HEK293T (cell line): ENCODE results near the gene MEAK7.

ENCODE experiments used
- CTCF ChIA-PET: fragments of 350-600 bp; formaldehyde crosslinking; extraction: SDS; loops from one replicate; lab custom pipeline; 2021; ENCODE audit warnings: antibody characterized with exemption, inconsistent platforms; lab: Yijun Ruan, JAX
- POLR2A ChIA-PET: fragments of 350-600 bp; formaldehyde crosslinking; extraction: SDS; loops from one replicate; lab custom pipeline; 2020; ENCODE audit warnings: antibody characterized with exemption, inconsistent platforms; lab: Yijun Ruan, JAX
- DNase-seq: peaks from one replicate; pipeline ENCODE4 v3.0.0; 2012; ENCODE audit warnings: mixed read lengths; ENCODE audit errors: extremely low spot score
- ARNT ChIP-seq: fragments of 450-650 bp; IDR thresholded peaks from 2 replicates; pipeline ENCODE4 v1.6.1; 2017; ENCODE audit warnings: mild to moderate bottlenecking
- BHLHE40 ChIP-seq: fragments of 450-650 bp; IDR thresholded peaks from 2 replicates; pipeline ENCODE4 v1.6.1; 2016; ENCODE audit warnings: mild to moderate bottlenecking, moderate library complexity, borderline replicate concordance
- CTBP1 ChIP-seq: fragments of 450-650 bp; IDR thresholded peaks from 2 replicates; pipeline ENCODE4 v1.6.1; 2016; ENCODE audit warnings: borderline replicate concordance
- ELF4 ChIP-seq: fragments of 450-650 bp; IDR thresholded peaks from 2 replicates; pipeline ENCODE4 v1.6.1; 2017; ENCODE audit warnings: antibody characterized with exemption
- FOXA1 ChIP-seq: fragments of 450-650 bp; IDR thresholded peaks from 2 replicates; pipeline ENCODE4 v1.6.1; 2016; ENCODE audit warnings: mild to moderate bottlenecking
- FOXK2 ChIP-seq: fragments of 450-650 bp; IDR thresholded peaks from 2 replicates; pipeline ENCODE4 v1.6.1; 2016; ENCODE audit warnings: mild to moderate bottlenecking
- FOXM1 ChIP-seq: fragments of 450-650 bp; IDR thresholded peaks from 2 replicates; pipeline ENCODE4 v1.6.1; 2017; ENCODE audit warnings: mild to moderate bottlenecking, borderline replicate concordance
- HDGF ChIP-seq: fragments of 450-650 bp; IDR thresholded peaks from 2 replicates; pipeline ENCODE4 v1.6.1; 2017; ENCODE audit warnings: antibody characterized with exemption, borderline replicate concordance
- L3MBTL2 ChIP-seq: fragments of 450-650 bp; conservative IDR thresholded peaks from 2 replicates; pipeline ENCODE4 v1.6.1; 2016; ENCODE audit warnings: mild to moderate bottlenecking
- LEF1 ChIP-seq: fragments of 450-650 bp; IDR thresholded peaks from 2 replicates; pipeline ENCODE4 v1.6.1; 2017; ENCODE audit warnings: mild to moderate bottlenecking, borderline replicate concordance
- NFRKB ChIP-seq: fragments of 450-650 bp; IDR thresholded peaks from 2 replicates; pipeline ENCODE4 v1.6.1; 2016; ENCODE audit warnings: mild to moderate bottlenecking, moderate library complexity
- PKNOX1 ChIP-seq: fragments of 450-650 bp; IDR thresholded peaks from 2 replicates; pipeline ENCODE4 v1.6.1; 2016
- SP1 ChIP-seq: fragments of 450-650 bp; IDR thresholded peaks from 2 replicates; pipeline ENCODE4 v1.6.1; 2017
- SUZ12 ChIP-seq: fragments of 450-650 bp; IDR thresholded peaks from 2 replicates; pipeline ENCODE4 v1.6.1; 2016; ENCODE audit warnings: mild to moderate bottlenecking
- TARDBP ChIP-seq: fragments of 450-650 bp; IDR thresholded peaks from 2 replicates; pipeline ENCODE4 v1.6.1; 2016
- ZNF384 ChIP-seq: fragments of 450-650 bp; IDR thresholded peaks from 2 replicates; pipeline ENCODE4 v1.6.1; 2016

MEAK7 gene

GRCh38 chr16:84501077-84501735 lies 3.3 kb downstream of the MEAK7 start:
- no peak for DNase-seq
- TF ChIP-seq PKNOX1, result no peak
- ChIA-PET CTCF (no interaction called here), POLR2A (no interaction called here)

- CTCF ChIA-PET, result no interaction called here
- TF ChIP-seq FOXK2, result no peak
- TF ChIP-seq SP1, result no peak
- no peak for TF ChIP-seq NFRKB
- no peak for TF ChIP-seq FOXM1
- no peak for TF ChIP-seq SUZ12
- no peak for TF ChIP-seq ELF4
- TF ChIP-seq FOXA1, result no peak
- no peak for TF ChIP-seq CTBP1
- no peak for TF ChIP-seq TARDBP
- POLR2A ChIA-PET, result no interaction called here
- DNase-seq, result no peak
Observed at GRCh38 chr16:84500531-84500930, 3.9 kb downstream of the MEAK7 start.

GRCh38 chr16:84499638-84500037 lies 4.8 kb downstream of the MEAK7 start:
- TF ChIP-seq ARNT (no peak), NFRKB (no peak), FOXK2 (no peak), FOXM1 (no peak), CTBP1 (no peak), ZNF384 (no peak), SP1 (no peak), BHLHE40 (no peak), HDGF (no peak), L3MBTL2 (no peak), LEF1 (no peak), ELF4 (no peak), SUZ12 (no peak)
- ChIA-PET CTCF (no interaction called here), POLR2A (no interaction called here)

GRCh38 chr16:84498859-84499620 lies 5.4 kb downstream of the MEAK7 start:
- DNase-seq, result no peak
- ChIA-PET CTCF (no interaction called here), POLR2A (no interaction called here)
- no peak for TF ChIP-seq SP1
- no peak for TF ChIP-seq NFRKB
- TF ChIP-seq FOXM1, result no peak
- TF ChIP-seq SUZ12, result no peak
- no peak for TF ChIP-seq LEF1
- TF ChIP-seq ZNF384, result no peak
- TF ChIP-seq FOXA1, result no peak
- TF ChIP-seq HDGF, result no peak
- no peak for TF ChIP-seq PKNOX1

More at GRCh38 chr16:84499638-84500037, 4.8 kb downstream of the MEAK7 start:
- DNase-seq, result no peak

GRCh38 chr16:84498223-84498610 lies 6.2 kb downstream of the MEAK7 start:
- ChIA-PET CTCF (no interaction called here), POLR2A (no interaction called here)
- TF ChIP-seq SUZ12, result no peak
- no peak for TF ChIP-seq CTBP1
- TF ChIP-seq TARDBP, result no peak
- TF ChIP-seq HDGF, result no peak
- no peak for TF ChIP-seq NFRKB
- TF ChIP-seq FOXM1, result no peak
- no peak for TF ChIP-seq LEF1
- no peak for TF ChIP-seq ELF4
- TF ChIP-seq SP1, result no peak
- TF ChIP-seq FOXA1, result no peak
- no peak for TF ChIP-seq ARNT
- no peak for DNase-seq

- CTCF ChIA-PET, result no interaction called here
- TF ChIP-seq CTBP1 (no peak), ZNF384 (no peak), NFRKB (no peak), ELF4 (no peak), BHLHE40 (no peak), LEF1 (no peak), ARNT (no peak), L3MBTL2 (no peak), TARDBP (no peak), HDGF (no peak), FOXA1 (no peak)
- POLR2A ChIA-PET, result no interaction called here
- DNase-seq, result no peak
Observed at GRCh38 chr16:84497418-84498222, 6.8 kb downstream of the MEAK7 start.

- DNase-seq, result no peak
- ChIA-PET POLR2A (no interaction called here), CTCF (interaction anchor here (1.1 kb wide), 1 partner anchor 12 kb away, joined by 3 read pairs; no protein-coding TSS in a partner anchor)
- TF ChIP-seq ELF4 (no peak), SUZ12 (no peak)
Observed at GRCh38 chr16:84496991-84497390, 7.5 kb downstream of the MEAK7 start.
